GM12878 (cell line): Measurements from ENCODE around the gene ETV6. TPM values are rescaled to one million over a fixed set of nuclear protein-coding genes. Genes with fewer than 3 reads are reported as not detected.

Experiments used
- CBFB ChIP-seq: IDR thresholded peaks from 2 replicates; pipeline ENCODE4 v1.6.1; 2016; ENCODE audit warnings: antibody characterized with exemption, low read depth
- CHD2 ChIP-seq: IDR thresholded peaks from 2 replicates; pipeline ENCODE4 v1.6.1; 2011; ENCODE audit warnings: low read depth, low read length, improper control_type of control experiment, borderline replicate concordance
- DPF2 ChIP-seq: fragments of 450-650 bp; IDR thresholded peaks from 2 replicates; pipeline ENCODE4 v1.6.1; 2017; ENCODE audit warnings: mild to moderate bottlenecking
- ESRRA ChIP-seq: IDR thresholded peaks from 2 replicates; pipeline ENCODE4 v1.6.1; 2012; ENCODE audit warnings: mild to moderate bottlenecking, low read length, improper control_type of control experiment
- ETV6 ChIP-seq, 2 experiments: fragments of 450-650 bp in 1 of 2; IDR thresholded peaks in 1 of 2; conservative IDR thresholded peaks in 1 of 2; 2 replicates each; pipeline ENCODE4 v1.6.1; 2014; ENCODE audit warnings: antibody characterized with exemption in 1 of 2, borderline replicate concordance in 1 of 2, low read depth in 1 of 2, mild to moderate bottlenecking in 1 of 2, moderate library complexity in 1 of 2
- IKZF1 ChIP-seq: fragments of 450-650 bp; conservative IDR thresholded peaks from 2 replicates; pipeline ENCODE4 v1.6.1; 2017; ENCODE audit warnings: antibody characterized with exemption, mild to moderate bottlenecking
- IRF5 ChIP-seq: fragments of 450-650 bp; IDR thresholded peaks from 2 replicates; pipeline ENCODE4 v1.6.1; 2017; ENCODE audit warnings: borderline replicate concordance
- KDM1A ChIP-seq: fragments of 200-600 bp; sonication (generic); IDR thresholded peaks from 2 replicates; pipeline ENCODE4 v1.6.1; 2016; ENCODE audit warnings: borderline replicate concordance
- NFXL1 ChIP-seq: fragments of 450-650 bp; IDR thresholded peaks from 2 replicates; pipeline ENCODE4 v1.6.1; 2017; ENCODE audit warnings: antibody characterized with exemption, mild to moderate bottlenecking, borderline replicate concordance
- PAX5 ChIP-seq: IDR thresholded peaks from 2 replicates; pipeline ENCODE4 v1.6.1; 2011; ENCODE audit warnings: low read depth, low read length, borderline replicate concordance
- PRDM15 ChIP-seq: fragments of 450-650 bp; formaldehyde crosslinking; IDR thresholded peaks from 2 replicates; pipeline ENCODE4 v1.4.0; 2020; ENCODE audit warnings: mild to moderate bottlenecking, moderate library complexity
- RAD51 ChIP-seq: fragments of 450-650 bp; IDR thresholded peaks from 2 replicates; pipeline ENCODE4 v1.6.1; 2016; ENCODE audit warnings: moderate library complexity, mild to moderate bottlenecking, inconsistent platforms
- RCOR1 ChIP-seq: conservative IDR thresholded peaks from 2 replicates; pipeline ENCODE4 v1.6.1; 2012; ENCODE audit warnings: low read depth, low read length, improper control_type of control experiment
- SMARCA5 ChIP-seq: fragments of 450-650 bp; IDR thresholded peaks from 2 replicates; pipeline ENCODE4 v1.6.1; 2017; ENCODE audit warnings: mild to moderate bottlenecking
- SPI1 ChIP-seq: IDR thresholded peaks from 2 replicates; pipeline ENCODE4 v1.6.1; 2011; ENCODE audit warnings: low read depth, mild to moderate bottlenecking, low read length, moderate library complexity, borderline replicate concordance; ENCODE audit not compliant: insufficient read depth
- TARDBP ChIP-seq: IDR thresholded peaks from 2 replicates; pipeline ENCODE4 v1.6.1; 2016; ENCODE audit warnings: borderline replicate concordance
- USF1 ChIP-seq: IDR thresholded peaks from 2 replicates; pipeline ENCODE4 v1.6.1; 2011; ENCODE audit warnings: borderline replicate concordance, low read depth, mild to moderate bottlenecking, moderate library complexity, mixed read lengths, low read length; ENCODE audit not compliant: insufficient read depth; ENCODE audit errors: extremely low read length
- ZNF24 ChIP-seq: fragments of 450-650 bp; IDR thresholded peaks from 2 replicates; pipeline ENCODE4 v1.6.1; 2017; ENCODE audit warnings: antibody characterized with exemption, mild to moderate bottlenecking
- polyA plus RNA-seq, 11 experiments: library from polyadenylated mRNA; depleted of rRNA in 4 of 11; unstranded in 6 of 11; stranded (reverse) in 5 of 11; fragments of >200 nt; fragmentation: Nextera tagmentation in 4 of 11; fragmentation: Illumina TruSeq in 1 of 11; extraction: Ambion mirVana in 4 of 11; extraction: Trizol in 1 of 11; gene quantifications; 1 replicate in 1 of 11; 2 replicates in 10 of 11; pipeline versions ENCODE4 v1.2.1 to v1.2.3, GENCODE V29; 2011 to 2016; ENCODE audit warnings: inconsistent platforms in 2 of 11, missing spikeins in 2 of 11, low read depth in 1 of 11
- total RNA-seq, 4 experiments: library from RNA; depleted of rRNA in 3 of 4; stranded (reverse); fragments of >200 nt in 3 of 4; fragmentation: Illumina TruSeq in 1 of 4; extraction: Trizol in 1 of 4; gene quantifications; 2 replicates each; pipeline versions ENCODE4 v1.2.1 to v1.2.3, GENCODE V29; 2013 to 2021
- TF ChIP-seq, protein P1 (sequence below): fragments of 450-650 bp; IDR thresholded peaks from 2 replicates; pipeline ENCODE4 v1.6.1; 2018; ENCODE audit warnings: borderline replicate concordance, mild to moderate bottlenecking; ENCODE audit not compliant: partially characterized antibody
- TF ChIP-seq, protein P2 (sequence below): IDR thresholded peaks from 2 replicates; pipeline ENCODE4 v1.6.1; 2012; ENCODE audit warnings: low read depth, low read length, improper control_type of control experiment

Gene ETV6
- total and polyA plus RNA-seq, 10 of the 15 experiments (the other 5 are each of a cell fraction or from before 2014, with no cell fraction given), result 6.6 to 74.8 (median 24.6) TPM

- TF ChIP-seq IRF5, result no peak
- TF ChIP-seq NFXL1, result no peak
- TF ChIP-seq IKZF1, result peak; percentile 96
- no peak for TF ChIP-seq RCOR1
- 0 out of 2 replicates have a peak, but pooled peaks have one; percentile 13 for TF ChIP-seq SPI1
- no peak for TF ChIP-seq ESRRA
- peak in 1 of 2 experiments; percentile 96; a peak in 2 of 4 replicates for TF ChIP-seq ETV6 (conservative IDR thresholded peaks at IDR 0.05 in 1 of 2, IDR thresholded peaks at IDR 0.05 in 1 of 2; ENCODE audit: borderline replicate concordance in 1 of 2, low read depth in 1 of 2)
- TF ChIP-seq USF1, result no peak
- TF ChIP-seq ZNF24, result 0 out of 2 replicates have a peak, but pooled peaks have one; percentile 20
- peak; percentile 94 for TF ChIP-seq PAX5
- no peak for TF ChIP-seq PRDM15 (CRISPR knock-in tag)
- no peak for TF ChIP-seq RAD51
- TF ChIP-seq SMARCA5, result peak; percentile 42; the same call in 1 of the 2 replicates
- peak; percentile 88 for TF ChIP-seq DPF2
- no peak for TF ChIP-seq CBFB
- TF ChIP-seq, protein P1, sequence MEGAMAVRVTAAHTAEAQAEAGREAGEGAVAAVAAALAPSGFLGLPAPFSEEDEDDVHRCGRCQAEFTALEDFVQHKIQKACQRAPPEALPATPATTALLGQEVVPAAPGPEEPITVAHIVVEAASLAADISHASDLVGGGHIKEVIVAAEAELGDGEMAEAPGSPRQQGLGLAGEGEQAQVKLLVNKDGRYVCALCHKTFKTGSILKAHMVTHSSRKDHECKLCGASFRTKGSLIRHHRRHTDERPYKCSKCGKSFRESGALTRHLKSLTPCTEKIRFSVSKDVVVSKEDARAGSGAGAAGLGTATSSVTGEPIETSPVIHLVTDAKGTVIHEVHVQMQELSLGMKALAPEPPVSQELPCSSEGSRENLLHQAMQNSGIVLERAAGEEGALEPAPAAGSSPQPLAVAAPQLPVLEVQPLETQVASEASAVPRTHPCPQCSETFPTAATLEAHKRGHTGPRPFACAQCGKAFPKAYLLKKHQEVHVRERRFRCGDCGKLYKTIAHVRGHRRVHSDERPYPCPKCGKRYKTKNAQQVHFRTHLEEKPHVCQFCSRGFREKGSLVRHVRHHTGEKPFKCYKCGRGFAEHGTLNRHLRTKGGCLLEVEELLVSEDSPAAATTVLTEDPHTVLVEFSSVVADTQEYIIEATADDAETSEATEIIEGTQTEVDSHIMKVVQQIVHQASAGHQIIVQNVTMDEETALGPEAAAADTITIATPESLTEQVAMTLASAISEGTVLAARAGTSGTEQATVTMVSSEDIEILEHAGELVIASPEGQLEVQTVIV, result peak; percentile 58
- no peak for TF ChIP-seq KDM1A
- peak; percentile 37; the same call in 1 of the 2 replicates for TF ChIP-seq CHD2
- no peak for TF ChIP-seq TARDBP
- TF ChIP-seq, protein P2, sequence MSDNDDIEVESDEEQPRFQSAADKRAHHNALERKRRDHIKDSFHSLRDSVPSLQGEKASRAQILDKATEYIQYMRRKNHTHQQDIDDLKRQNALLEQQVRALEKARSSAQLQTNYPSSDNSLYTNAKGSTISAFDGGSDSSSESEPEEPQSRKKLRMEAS, result peak; percentile 52
Observed at GRCh38 chr12:11648514-11649412, 711 bp upstream of the ETV6 start (continued).
